HG03565 (cell line): ENCODE measurements around the gene PSMB7.
"Not testable (repeated sequence)": the region's sequence is repeated elsewhere in the genome, so short reads cannot be mapped to it uniquely, and the experiment has no call there.

Experiments used
- ATAC-seq: cut with Tn5 transposase; IDR thresholded peaks from one replicate; pipeline ENCODE4 v1.9.1; 2021; ENCODE audit warnings: mild to moderate bottlenecking, moderate library complexity; ENCODE audit not compliant: unreplicated experiment

The PSMB7 gene

GRCh38 chr9:124444166-124444565 is 28.9 kb upstream of the PSMB7 start:
- ATAC-seq, result no peak

- no peak for ATAC-seq
Measured at GRCh38 chr9:124443625-124444024, 28.4 kb upstream of the PSMB7 start.

GRCh38 chr9:124442826-124443225 is 27.6 kb upstream of the PSMB7 start:
- ATAC-seq, result no peak

- ATAC-seq, result no peak
Measured at GRCh38 chr9:124442379-124442778, 27.1 kb upstream of the PSMB7 start.

- no peak for ATAC-seq
Measured at GRCh38 chr9:124441291-124441690, 26.0 kb upstream of the PSMB7 start.

GRCh38 chr9:124440786-124441185 is 25.5 kb upstream of the PSMB7 start:
- no peak for ATAC-seq

GRCh38 chr9:124439686-124440243 is 24.5 kb upstream of the PSMB7 start:
- ATAC-seq, result no peak

GRCh38 chr9:124439086-124439485 is 23.8 kb upstream of the PSMB7 start:
- no peak for ATAC-seq

GRCh38 chr9:124438091-124438490 is 22.8 kb upstream of the PSMB7 start:
- no peak for ATAC-seq

- ATAC-seq, result no peak
Measured at GRCh38 chr9:124437086-124437485, 21.8 kb upstream of the PSMB7 start.

- ATAC-seq, result no peak
Measured at GRCh38 chr9:124436320-124436719, 21.1 kb upstream of the PSMB7 start.

GRCh38 chr9:124429530-124429867 is 14.3 kb upstream of the PSMB7 start:
- ATAC-seq, result no peak

- ATAC-seq, result no peak
Measured at GRCh38 chr9:124428751-124429529, 13.7 kb upstream of the PSMB7 start.

- no peak for ATAC-seq
Measured at GRCh38 chr9:124427281-124427680, 12.0 kb upstream of the PSMB7 start.

GRCh38 chr9:124426361-124426760 is 11.1 kb upstream of the PSMB7 start:
- no peak for ATAC-seq

GRCh38 chr9:124425733-124426132 is 10.5 kb upstream of the PSMB7 start:
- not testable (repeated sequence) for ATAC-seq

- no peak for ATAC-seq
Measured at GRCh38 chr9:124423591-124423990, 8.3 kb upstream of the PSMB7 start.

GRCh38 chr9:124423155-124423554 is 7.9 kb upstream of the PSMB7 start:
- no peak for ATAC-seq

GRCh38 chr9:124420991-124421543 is 5.8 kb upstream of the PSMB7 start:
- no peak for ATAC-seq

- ATAC-seq, result no peak
Measured at GRCh38 chr9:124419832-124420489, 4.7 kb upstream of the PSMB7 start.

- no peak for ATAC-seq
Measured at GRCh38 chr9:124415852-124416484, 726 bp upstream of the PSMB7 start.

- ATAC-seq, result no peak
Measured at GRCh38 chr9:124414612-124415011, 630 bp downstream of the PSMB7 start.
